ENCODE results near the gene XXYLT1.

Gene XXYLT1

DNA sequence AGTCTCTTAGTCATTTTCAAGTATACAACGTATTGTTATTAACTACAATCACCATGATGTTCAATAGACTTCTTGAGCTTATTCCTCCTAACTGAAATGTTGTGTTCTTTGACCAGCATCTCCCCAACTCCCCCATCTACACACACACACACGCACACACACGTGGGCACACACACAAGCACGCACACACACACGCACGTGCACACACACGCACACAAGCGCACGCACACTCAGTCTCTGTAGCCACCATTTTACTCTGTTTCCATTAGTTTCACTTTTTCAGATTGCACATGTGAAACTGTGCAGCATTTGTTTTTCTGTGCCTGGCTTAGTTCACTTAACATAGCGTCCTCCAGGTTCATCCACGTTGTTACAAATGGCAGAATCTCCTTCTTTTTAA, 247.0 kb downstream of the XXYLT1 start:
- Histone ChIP-seq H3K36me3 (ENCODE audit: insufficient read depth, low read length) (no peaks in the 10 kb centered on the region), H3K27ac (ENCODE audit: low read depth, low read length, poor library complexity, severe bottlenecking) (no peak overlapping the region), H3K9me2 (ENCODE audit: low read depth, low read length) (no peaks in the 10 kb centered on the region), H3K4me1 (ENCODE audit: insufficient read depth, low read length, severe bottlenecking) (no peaks in the 10 kb centered on the region), H3K79me2 (ENCODE audit: insufficient read depth, low read length) (no peaks in the 10 kb centered on the region), H3F3A (ENCODE audit: insufficient read depth, low read length) (no peaks in the 10 kb centered on the region), H3K4me2 (ENCODE audit: low read length) (no peak overlapping the region), H4K20me1 (ENCODE audit: insufficient read depth, low read length) (no peaks in the 10 kb centered on the region), H3K4me3 (ENCODE audit: low read depth, low read length, poor library complexity, severe bottlenecking) (no peak overlapping the region), H3K9me3 (ENCODE audit: low read length) (0 out of 2 replicates have a peak, but pooled peaks cover 5% of the 10 kb centered on the region), H3K27me3 (ENCODE audit: insufficient read depth, low read length) (peaks cover 4% of the 10 kb centered on the region; the same call in 1 of the 2 replicates), H3K9ac (ENCODE audit: low read length) (no peak overlapping the region), H2AFZ (ENCODE audit: low read length) (no peak overlapping the region)
- TF ChIP-seq EZH2 (IDR thresholded peaks at IDR 0.05; ENCODE audit: borderline replicate concordance, low read length) = no peak
- TF ChIP-seq, protein P1, sequence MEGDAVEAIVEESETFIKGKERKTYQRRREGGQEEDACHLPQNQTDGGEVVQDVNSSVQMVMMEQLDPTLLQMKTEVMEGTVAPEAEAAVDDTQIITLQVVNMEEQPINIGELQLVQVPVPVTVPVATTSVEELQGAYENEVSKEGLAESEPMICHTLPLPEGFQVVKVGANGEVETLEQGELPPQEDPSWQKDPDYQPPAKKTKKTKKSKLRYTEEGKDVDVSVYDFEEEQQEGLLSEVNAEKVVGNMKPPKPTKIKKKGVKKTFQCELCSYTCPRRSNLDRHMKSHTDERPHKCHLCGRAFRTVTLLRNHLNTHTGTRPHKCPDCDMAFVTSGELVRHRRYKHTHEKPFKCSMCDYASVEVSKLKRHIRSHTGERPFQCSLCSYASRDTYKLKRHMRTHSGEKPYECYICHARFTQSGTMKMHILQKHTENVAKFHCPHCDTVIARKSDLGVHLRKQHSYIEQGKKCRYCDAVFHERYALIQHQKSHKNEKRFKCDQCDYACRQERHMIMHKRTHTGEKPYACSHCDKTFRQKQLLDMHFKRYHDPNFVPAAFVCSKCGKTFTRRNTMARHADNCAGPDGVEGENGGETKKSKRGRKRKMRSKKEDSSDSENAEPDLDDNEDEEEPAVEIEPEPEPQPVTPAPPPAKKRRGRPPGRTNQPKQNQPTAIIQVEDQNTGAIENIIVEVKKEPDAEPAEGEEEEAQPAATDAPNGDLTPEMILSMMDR (IDR thresholded peaks at IDR 0.05; ENCODE audit: low read length) = no peak

DNA sequence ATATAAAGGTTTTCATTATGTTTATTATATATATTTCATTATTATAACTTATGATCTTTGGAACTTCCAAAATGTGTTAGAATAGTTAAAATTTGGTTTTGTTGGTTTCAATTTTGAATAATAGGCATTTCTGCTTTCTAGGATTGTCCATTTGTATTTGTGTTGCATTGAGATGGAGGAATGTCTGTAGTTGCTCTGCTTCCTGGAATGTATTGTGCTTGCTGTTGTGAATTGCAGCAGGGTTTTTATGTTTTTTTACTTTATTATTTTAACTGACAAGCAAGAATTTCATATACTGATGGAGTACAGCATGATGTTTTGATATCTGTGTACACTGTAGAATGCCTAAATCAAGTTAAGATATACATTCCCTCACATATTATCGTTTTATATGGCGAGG, 247.4 kb downstream of the XXYLT1 start:
- no peaks in the 10 kb centered on the region for H3K36me3 ChIP-seq (ENCODE audit: insufficient read depth, low read length)
- H3K4me2 ChIP-seq (ENCODE audit: low read length) = no peak overlapping the region
- H3K9ac ChIP-seq (ENCODE audit: low read length) = no peak overlapping the region
- H3K27ac ChIP-seq (ENCODE audit: low read depth, low read length, poor library complexity, severe bottlenecking) = no peak overlapping the region
- no peaks in the 10 kb centered on the region for H3K79me2 ChIP-seq (ENCODE audit: insufficient read depth, low read length)
- H3F3A ChIP-seq (ENCODE audit: insufficient read depth, low read length) = no peaks in the 10 kb centered on the region
- 0 out of 2 replicates have a peak, but pooled peaks cover 5% of the 10 kb centered on the region for H3K9me3 ChIP-seq (ENCODE audit: low read length)
- no peaks in the 10 kb centered on the region for H4K20me1 ChIP-seq (ENCODE audit: insufficient read depth, low read length)
- H3K4me1 ChIP-seq (ENCODE audit: insufficient read depth, low read length, severe bottlenecking) = no peaks in the 10 kb centered on the region
- H3K4me3 ChIP-seq (ENCODE audit: low read depth, low read length, poor library complexity, severe bottlenecking) = no peak overlapping the region
- no peak overlapping the region for H2AFZ ChIP-seq (ENCODE audit: low read length)
- TF ChIP-seq, protein P1 (IDR thresholded peaks at IDR 0.05; ENCODE audit: low read length) = no peak
- no peak for TF ChIP-seq EZH2 (IDR thresholded peaks at IDR 0.05; ENCODE audit: borderline replicate concordance, low read length)
- H3K9me2 ChIP-seq (ENCODE audit: low read depth, low read length) = no peaks in the 10 kb centered on the region
- peaks cover 4% of the 10 kb centered on the region; the same call in 1 of the 2 replicates for H3K27me3 ChIP-seq (ENCODE audit: insufficient read depth, low read length)

GRCh38 chr3:195021692-195022091, 249.3 kb downstream of the XXYLT1 start:
- H3K79me2 ChIP-seq (ENCODE audit: insufficient read depth, low read length) = no peaks in the 10 kb centered on the region
- no peaks in the 10 kb centered on the region for H3K4me1 ChIP-seq (ENCODE audit: insufficient read depth, low read length, severe bottlenecking)
- no peaks in the 10 kb centered on the region for H3K36me3 ChIP-seq (ENCODE audit: insufficient read depth, low read length)
- H3K9me2 ChIP-seq (ENCODE audit: low read depth, low read length) = no peaks in the 10 kb centered on the region
- no peak for TF ChIP-seq EZH2 (IDR thresholded peaks at IDR 0.05; ENCODE audit: borderline replicate concordance, low read length)
- TF ChIP-seq, protein P1 (IDR thresholded peaks at IDR 0.05; ENCODE audit: low read length) = no peak
- H3K4me2 ChIP-seq (ENCODE audit: low read length) = no peak overlapping the region
- no peaks in the 10 kb centered on the region for H3F3A ChIP-seq (ENCODE audit: insufficient read depth, low read length)
- H3K27ac ChIP-seq (ENCODE audit: low read depth, low read length, poor library complexity, severe bottlenecking) = no peak overlapping the region
- H3K9ac ChIP-seq (ENCODE audit: low read length) = no peak overlapping the region
- H4K20me1 ChIP-seq (ENCODE audit: insufficient read depth, low read length) = no peaks in the 10 kb centered on the region
- 0 out of 2 replicates have a peak, but pooled peaks cover 5% of the 10 kb centered on the region for H3K9me3 ChIP-seq (ENCODE audit: low read length)
- no peak overlapping the region for H3K4me3 ChIP-seq (ENCODE audit: low read depth, low read length, poor library complexity, severe bottlenecking)
- peaks cover 8% of the 10 kb centered on the region; the same call in 1 of the 2 replicates for H3K27me3 ChIP-seq (ENCODE audit: insufficient read depth, low read length)
- H2AFZ ChIP-seq (ENCODE audit: low read length) = no peak overlapping the region
